Uterus (tissue), 2 donors: Measurements from ENCODE around the gene CNDP2.
"Not testable (repeated sequence)": the region's sequence is repeated elsewhere in the genome, so short reads cannot be mapped to it uniquely, and the experiment has no call there.

Experiments
- POLR2A ChIP-seq, 2 donors: fragments of 450-650 bp; IDR thresholded peaks; one replicate each; pipeline ENCODE4 v1.6.1; 2016; ENCODE audit warnings: antibody characterized with exemption in 2 of 2, mild to moderate bottlenecking in 1 of 2, moderate library complexity in 1 of 2
- TF ChIP-seq, protein P1 (sequence below), 4 experiments: fragments of 200-600 bp in 2 of 4; fragments of 450-650 bp in 2 of 4; sonication (generic) in 2 of 4; IDR thresholded peaks; one replicate each; pipeline ENCODE4 v1.5.1; 2016 to 2019; ENCODE audit warnings: antibody characterized with exemption in 4 of 4, mild to moderate bottlenecking in 2 of 4, moderate library complexity in 1 of 4

DNA sequence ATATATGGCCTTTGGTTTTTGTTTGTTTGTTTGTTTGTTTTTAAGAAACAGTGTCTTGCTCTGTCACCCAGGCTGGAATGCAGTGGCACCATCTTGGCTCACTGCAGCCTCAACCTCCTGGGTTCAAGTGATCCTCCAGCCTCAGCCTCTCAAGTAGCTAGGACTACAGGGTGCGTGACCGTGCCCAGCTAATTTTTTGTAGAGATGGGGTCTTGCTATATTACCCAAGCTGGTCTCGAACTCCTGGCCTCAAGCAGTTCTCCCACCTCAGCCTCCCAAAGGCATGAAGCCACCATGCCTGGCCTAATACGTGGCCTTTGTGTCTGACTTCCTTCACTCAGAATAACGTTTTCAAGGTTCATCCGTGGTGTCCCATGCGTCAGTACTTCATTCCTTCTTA, 28.8 kb downstream of the CNDP2 start:
- TF ChIP-seq, protein P1, sequence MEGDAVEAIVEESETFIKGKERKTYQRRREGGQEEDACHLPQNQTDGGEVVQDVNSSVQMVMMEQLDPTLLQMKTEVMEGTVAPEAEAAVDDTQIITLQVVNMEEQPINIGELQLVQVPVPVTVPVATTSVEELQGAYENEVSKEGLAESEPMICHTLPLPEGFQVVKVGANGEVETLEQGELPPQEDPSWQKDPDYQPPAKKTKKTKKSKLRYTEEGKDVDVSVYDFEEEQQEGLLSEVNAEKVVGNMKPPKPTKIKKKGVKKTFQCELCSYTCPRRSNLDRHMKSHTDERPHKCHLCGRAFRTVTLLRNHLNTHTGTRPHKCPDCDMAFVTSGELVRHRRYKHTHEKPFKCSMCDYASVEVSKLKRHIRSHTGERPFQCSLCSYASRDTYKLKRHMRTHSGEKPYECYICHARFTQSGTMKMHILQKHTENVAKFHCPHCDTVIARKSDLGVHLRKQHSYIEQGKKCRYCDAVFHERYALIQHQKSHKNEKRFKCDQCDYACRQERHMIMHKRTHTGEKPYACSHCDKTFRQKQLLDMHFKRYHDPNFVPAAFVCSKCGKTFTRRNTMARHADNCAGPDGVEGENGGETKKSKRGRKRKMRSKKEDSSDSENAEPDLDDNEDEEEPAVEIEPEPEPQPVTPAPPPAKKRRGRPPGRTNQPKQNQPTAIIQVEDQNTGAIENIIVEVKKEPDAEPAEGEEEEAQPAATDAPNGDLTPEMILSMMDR (IDR thresholded peaks at IDR 0.05) = not testable (repeated sequence)
- TF ChIP-seq POLR2A (IDR thresholded peaks at IDR 0.05) = not testable (repeated sequence)
